WTC11 (cell line): ENCODE measurements around the gene NEURL3. TPM values are rescaled to one million over a fixed set of nuclear protein-coding genes. Genes with fewer than 3 reads are reported as not detected.
"Not testable (repeated sequence)": the region's sequence is repeated elsewhere in the genome, so short reads cannot be mapped to it uniquely, and the experiment has no call there.

Experiments
- ATAC-seq: fragments of 200-7000 bp; cut with Tn5 transposase; 2 replicates; pipeline ENCODE4 v1.10.0; 2021; ENCODE audit warnings: mild to moderate bottlenecking, moderate library complexity
- CTCF ChIA-PET: fragments of 300-600 bp; sonication (Branson Sonifier 250); formaldehyde crosslinking; loops from one replicate; lab custom pipeline; 2021; ENCODE audit warnings: antibody characterized with exemption; lab: Charles Lee
- POLR2A ChIA-PET: fragments of 350-600 bp; sonication (Branson Sonifier 250); formaldehyde crosslinking; loops from one replicate; lab custom pipeline; 2021; ENCODE audit warnings: antibody characterized with exemption; lab: Charles Lee
- DNase-seq: peaks from one replicate; pipeline ENCODE4 v3.0.0; 2021; ENCODE audit warnings: low spot score
- H3K27ac Mint-ChIP-seq: 2 replicates; pipeline ENCODE4 v1.8.0; 2021; ENCODE audit warnings: mixed read lengths
- H3K27me3 Mint-ChIP-seq: 2 replicates; pipeline ENCODE4 v1.8.0; 2021; ENCODE audit warnings: low read depth, mild to moderate bottlenecking, moderate library complexity, mixed read lengths
- H3K36me3 Mint-ChIP-seq: 2 replicates; pipeline ENCODE4 v1.8.0; 2021; ENCODE audit warnings: mixed read lengths
- H3K4me1 Mint-ChIP-seq: 2 replicates; pipeline ENCODE4 v1.8.0; 2022; ENCODE audit warnings: mixed read lengths
- H3K4me3 Mint-ChIP-seq: 2 replicates; pipeline ENCODE4 v1.8.0; 2021; ENCODE audit warnings: mild to moderate bottlenecking, moderate library complexity, mixed read lengths
- H3K9me3 Mint-ChIP-seq: 2 replicates; pipeline ENCODE4 v1.8.0; 2021; ENCODE audit warnings: mixed read lengths
- ATF3 ChIP-seq: sonication (generic); formaldehyde crosslinking; conservative IDR thresholded peaks from 2 replicates; pipeline ENCODE4 v1.8.1; 2022; ENCODE audit warnings: mild to moderate bottlenecking, missing genetic modification reagents
- CBFB ChIP-seq: sonication (generic); formaldehyde crosslinking; IDR thresholded peaks from 2 replicates; pipeline ENCODE4 v1.8.1; 2022; ENCODE audit warnings: mild to moderate bottlenecking, low read depth, missing genetic modification reagents
- CREB1 ChIP-seq: sonication (generic); formaldehyde crosslinking; IDR thresholded peaks from 2 replicates; pipeline ENCODE4 v1.8.0; 2023; ENCODE audit warnings: mild to moderate bottlenecking, missing genetic modification reagents
- ESRRA ChIP-seq: sonication (generic); formaldehyde crosslinking; IDR thresholded peaks from 2 replicates; pipeline ENCODE4 v1.8.1; 2022; ENCODE audit warnings: mild to moderate bottlenecking, missing genetic modification reagents, borderline replicate concordance
- HMGXB4 ChIP-seq: sonication (generic); formaldehyde crosslinking; IDR thresholded peaks from 2 replicates; pipeline ENCODE4 v1.8.1; 2023; ENCODE audit warnings: mild to moderate bottlenecking, moderate library complexity, missing genetic modification reagents
- JUN ChIP-seq: sonication (generic); formaldehyde crosslinking; IDR thresholded peaks from 2 replicates; pipeline ENCODE4 v1.8.0; 2023; ENCODE audit warnings: mild to moderate bottlenecking, missing genetic modification reagents
- KAT7 ChIP-seq: sonication (generic); formaldehyde crosslinking; IDR thresholded peaks from 2 replicates; pipeline ENCODE4 v1.8.1; 2023; ENCODE audit warnings: missing genetic modification reagents, mild to moderate bottlenecking, borderline replicate concordance
- MXD4 ChIP-seq: fragments of 250-450 bp; sonication (Bioruptor Pico); IDR thresholded peaks from 2 replicates; pipeline ENCODE4 v1.8.0; 2021; ENCODE audit warnings: mild to moderate bottlenecking, moderate library complexity, borderline replicate concordance
- TCF7 ChIP-seq: sonication (generic); formaldehyde crosslinking; IDR thresholded peaks from 2 replicates; pipeline ENCODE4 v1.8.0; 2022; ENCODE audit warnings: mild to moderate bottlenecking, low read depth, missing genetic modification reagents, moderate library complexity
- USF1 ChIP-seq: sonication (generic); formaldehyde crosslinking; IDR thresholded peaks from 2 replicates; pipeline ENCODE4 v1.8.0; 2022; ENCODE audit warnings: mild to moderate bottlenecking, missing genetic modification reagents
- ZNF219 ChIP-seq: sonication (generic); formaldehyde crosslinking; IDR thresholded peaks from 2 replicates; pipeline ENCODE4 v1.8.0; 2023; ENCODE audit warnings: missing genetic modification reagents, mild to moderate bottlenecking, borderline replicate concordance
- ZNF281 ChIP-seq: sonication (generic); formaldehyde crosslinking; IDR thresholded peaks from 2 replicates; pipeline ENCODE4 v1.8.0; 2023; ENCODE audit warnings: mild to moderate bottlenecking, missing genetic modification reagents
- ZNF416 ChIP-seq: fragments of 250-450 bp; sonication (Bioruptor Pico); IDR thresholded peaks from 2 replicates; pipeline ENCODE4 v1.9.0; 2021; ENCODE audit warnings: mild to moderate bottlenecking, inconsistent platforms
- ZNF425 ChIP-seq: fragments of 250-450 bp; sonication (Bioruptor Pico); conservative IDR thresholded peaks from 2 replicates; pipeline ENCODE4 v1.9.0; 2021; ENCODE audit warnings: mild to moderate bottlenecking
- total RNA-seq: library from RNA; stranded (reverse); gene quantifications from 3 replicates; pipeline ENCODE4 v1.2.3, GENCODE V29; 2021

Gene NEURL3
- total RNA-seq, 1 experiment from 2014 or later: not detected

- Mint-ChIP-seq H3K27ac (no peak overlapping the region), H3K27me3 (peaks cover 4% of the 10 kb centered on the region; the same call in 1 of the 2 replicates), H3K4me1 (peaks cover 9% of the 10 kb centered on the region), H3K36me3 (no peaks in the 10 kb centered on the region), H3K9me3 (peaks cover 6% of the 10 kb centered on the region), H3K4me3 (no peak overlapping the region)
- DNase-seq: no peak
- no peak for TF ChIP-seq MXD4 (CRISPR knock-in tag)
- ATAC-seq: no peak
- ChIA-PET CTCF (interaction anchor here (1.4 to 1.8 kb wide), 2 partner anchors 9 to 54 kb away, joined by 4 to 5 read pairs; no protein-coding TSS in a partner anchor), POLR2A (no interaction called here)
These were observed 4.6 kb downstream of the NEURL3 start for GRCh38 chr2:96500385-96501066.

GRCh38 chr2:96499061-96499960 is 5.8 kb downstream of the NEURL3 start:
- Mint-ChIP-seq H3K27ac (no peak overlapping the region), H3K4me3 (no peak overlapping the region)
- TF ChIP-seq ZNF425 (CRISPR knock-in tag) (no peak), HMGXB4 (no peak), ESRRA (CRISPR knock-in tag) (no peak), KAT7 (no peak), ZNF416 (CRISPR knock-in tag) (no peak), ATF3 (CRISPR knock-in tag) (no peak), JUN (CRISPR knock-in tag) (no peak), ZNF219 (CRISPR knock-in tag) (no peak), CREB1 (CRISPR knock-in tag) (no peak), ZNF281 (no peak), CBFB (CRISPR knock-in tag) (no peak), TCF7 (CRISPR knock-in tag) (no peak), USF1 (CRISPR knock-in tag) (no peak)
- TF ChIP-seq, all 79 proteins: peak for 0
- no peak for DNase-seq
- H3K36me3 Mint-ChIP-seq: peaks cover 1% of the 10 kb centered on the region; the same call in 1 of the 2 replicates
- ATAC-seq: no peak
- H3K4me1 Mint-ChIP-seq: peaks cover 9% of the 10 kb centered on the region
- POLR2A ChIA-PET: no interaction called here
- peaks cover 14% of the 10 kb centered on the region for H3K9me3 Mint-ChIP-seq
- peaks cover 4% of the 10 kb centered on the region; the same call in 1 of the 2 replicates for H3K27me3 Mint-ChIP-seq
- CTCF ChIA-PET: interaction anchor here (1.4 to 1.8 kb wide), 2 partner anchors 10 to 55 kb away, joined by 4 to 5 read pairs; no protein-coding TSS in a partner anchor

- H3K27ac Mint-ChIP-seq, ATAC-seq, DNase-seq, H3K27me3 Mint-ChIP-seq, POLR2A ChIA-PET, H3K4me1 Mint-ChIP-seq, H3K36me3 Mint-ChIP-seq, H3K4me3 Mint-ChIP-seq: not testable (repeated sequence)
- CTCF ChIA-PET: interaction anchor here (1.0 kb wide), 1 partner anchor 11 kb away, joined by 6 read pairs; no protein-coding TSS in a partner anchor
- peaks cover 18% of the 10 kb centered on the region for H3K9me3 Mint-ChIP-seq
These were observed 6.5 kb downstream of the NEURL3 start for GRCh38 chr2:96498611-96499010.
